GM12878 (cell line): Measurements from ENCODE around the gene THRAP3. TPM values are rescaled to one million over a fixed set of nuclear protein-coding genes. Genes with fewer than 3 reads are reported as not detected.
A peak's percentile ranks its signal among the peaks of the same experiment; 100 is the strongest.

Experiments
- ATAC-seq: fragments of 200-7000 bp; cut with Tn5 transposase; 3 replicates; pipeline ENCODE4 v1.9.1; 2020; ENCODE audit warnings: mild to moderate bottlenecking, moderate library complexity
- BruUV-seq: library from RNA; stranded (reverse); fragments of 400-500 nt; replicated peaks from 2 replicates; lab custom pipeline; 2021; lab: Mats Ljungman, UMichigan
- CTCF ChIA-PET: fragments of 300-600 bp; sonication (Branson Sonifier 250); formaldehyde crosslinking; extraction: SDS; loops from one replicate; lab custom pipeline; 2021; ENCODE audit warnings: inconsistent platforms; lab: Yijun Ruan, JAX
- POLR2A ChIA-PET: fragments of 350-600 bp; formaldehyde crosslinking; extraction: SDS; loops from one replicate; lab custom pipeline; 2021; ENCODE audit warnings: inconsistent platforms; lab: Charles Lee
- RAD21 ChIA-PET: fragments of 300-600 bp; sonication (Branson Sonifier 250); formaldehyde crosslinking; loops from one replicate; lab custom pipeline; 2023; ENCODE audit warnings: antibody characterized with exemption; ENCODE audit not compliant: unreplicated experiment; lab: Charles Lee
- SMC1A ChIA-PET: fragments of 300-600 bp; sonication (Branson Sonifier 250); formaldehyde crosslinking; loops from one replicate; lab custom pipeline; 2023; ENCODE audit not compliant: unreplicated experiment, uncharacterized antibody; lab: Charles Lee
- DNase-seq: peaks from one replicate; pipeline ENCODE4 v3.0.0-alpha.2; 2011; ENCODE audit warnings: low read depth, low spot score
- FAIRE-seq: peaks from 3 replicates; lab custom pipeline; 2011; peaks lifted over from hg19 to GRCh38; lab: Jason Lieb, UNC
- H2AFZ ChIP-seq: 2 replicates; pipeline ENCODE4 v1.6.0; 2011; ENCODE audit warnings: low read depth, low read length, control low read depth; ENCODE audit not compliant: control insufficient read depth
- H3K27ac ChIP-seq: 2 replicates; pipeline ENCODE4 v1.5.1; 2011; ENCODE audit warnings: control low read depth; ENCODE audit not compliant: control insufficient read depth, insufficient read depth
- H3K27me3 ChIP-seq, 2 experiments: replicated peaks in 1 of 2; 2 replicates each; pipeline versions ENCODE4 v1.6.0 to v1.6.1; 2011; ENCODE audit warnings: low read length in 1 of 2; ENCODE audit not compliant: control insufficient read depth in 2 of 2, insufficient read depth in 2 of 2
- H3K36me3 ChIP-seq, 2 experiments: 2 replicates each; pipeline ENCODE4 v1.5.1; 2011; ENCODE audit warnings: low read length in 1 of 2; ENCODE audit not compliant: control insufficient read depth in 2 of 2, insufficient read depth in 2 of 2
- H3K4me1 ChIP-seq: 2 replicates; pipeline ENCODE4 v1.6.1; 2011; ENCODE audit warnings: mild to moderate bottlenecking, low read length, moderate library complexity, mixed read lengths; ENCODE audit not compliant: control insufficient read depth, insufficient read depth
- H3K4me2 ChIP-seq: 2 replicates; pipeline ENCODE4 v1.6.0; 2011; ENCODE audit warnings: control low read depth; ENCODE audit not compliant: control insufficient read depth, insufficient read depth
- H3K4me3 ChIP-seq: fragments of 200-600 bp; sonication (generic); 2 replicates; pipeline ENCODE4 v1.5.1; 2016
- H3K79me2 ChIP-seq: 2 replicates; pipeline ENCODE4 v1.6.0; 2011; ENCODE audit warnings: low read length; ENCODE audit not compliant: control insufficient read depth, insufficient read depth
- H3K9ac ChIP-seq: 2 replicates; pipeline ENCODE4 v1.8.0; 2011; ENCODE audit warnings: low read length, control low read depth, mixed read lengths; ENCODE audit not compliant: control insufficient read depth, insufficient read depth
- H3K9me3 ChIP-seq: replicated peaks from 3 replicates; pipeline ENCODE4 v1.5.1; 2011; ENCODE audit warnings: mild to moderate bottlenecking, low read length; ENCODE audit not compliant: control insufficient read depth, insufficient read depth
- H4K20me1 ChIP-seq: 2 replicates; pipeline ENCODE4 v1.6.0; 2011; ENCODE audit not compliant: control insufficient read depth, insufficient read depth
- BMI1 ChIP-seq: fragments of 450-650 bp; IDR thresholded peaks from 2 replicates; pipeline ENCODE4 v1.6.1; 2016; ENCODE audit warnings: mild to moderate bottlenecking, moderate library complexity, borderline replicate concordance
- HCFC1 ChIP-seq: fragments of 150-350 bp; IDR thresholded peaks from 2 replicates; pipeline ENCODE4 v1.6.1; 2014; ENCODE audit warnings: low read length
- MYC ChIP-seq: IDR thresholded peaks from 2 replicates; pipeline ENCODE4 v1.6.1; 2011; ENCODE audit warnings: mild to moderate bottlenecking, low read length, moderate library complexity, inconsistent platforms; ENCODE audit not compliant: insufficient read depth, insufficient replicate concordance, insufficient read length, severe bottlenecking
- NFYA ChIP-seq: IDR thresholded peaks from 2 replicates; pipeline ENCODE4 v1.6.1; 2011; ENCODE audit warnings: low read depth, mild to moderate bottlenecking, low read length, improper control_type of control experiment, borderline replicate concordance
- TAF1 ChIP-seq: IDR thresholded peaks from 2 replicates; pipeline ENCODE4 v1.6.1; 2011; ENCODE audit warnings: mild to moderate bottlenecking, low read depth, low read length, borderline replicate concordance
- TCF12 ChIP-seq: IDR thresholded peaks from 2 replicates; pipeline ENCODE4 v1.6.1; 2011; ENCODE audit warnings: low read depth, mild to moderate bottlenecking, low read length
- ZNF217 ChIP-seq: fragments of 450-650 bp; IDR thresholded peaks from 2 replicates; pipeline ENCODE4 v1.6.1; 2017; ENCODE audit warnings: antibody characterized with exemption, mild to moderate bottlenecking
- WGBS: methylation state at CpG from one replicate; pipeline ENCODE4 v1.1.6; 2016; ENCODE audit warnings: low lambda C conversion rate; ENCODE audit not compliant: insufficient replicate concordance, insufficient coverage; ENCODE audit errors: missing lambda C conversion rate; 5-methylcytosine and 5-hydroxymethylcytosine counted together
- in situ Hi-C: fragments of 300-500 bp; cut with MboI; formaldehyde crosslinking; loops from 9 replicates; pipeline ENCODE4 v1.14.3; 2018; ENCODE audit warnings: mixed read lengths
- intact Hi-C: fragments of 100-400 bp; cut with micrococcal nuclease; formaldehyde crosslinking; loops from one replicate; pipeline ENCODE4 v1.14.2; 2022; ENCODE audit not compliant: unreplicated experiment
- polyA plus RNA-seq, 11 experiments: library from polyadenylated mRNA; depleted of rRNA in 4 of 11; unstranded in 6 of 11; stranded (reverse) in 5 of 11; fragments of >200 nt; fragmentation: Nextera tagmentation in 4 of 11; fragmentation: Illumina TruSeq in 1 of 11; extraction: Ambion mirVana in 4 of 11; extraction: Trizol in 1 of 11; gene quantifications; 1 replicate in 1 of 11; 2 replicates in 10 of 11; pipeline versions ENCODE4 v1.2.1 to v1.2.3, GENCODE V29; 2011 to 2016; ENCODE audit warnings: inconsistent platforms in 2 of 11, missing spikeins in 2 of 11, low read depth in 1 of 11
- total RNA-seq, 4 experiments: library from RNA; depleted of rRNA in 3 of 4; stranded (reverse); fragments of >200 nt in 3 of 4; fragmentation: Illumina TruSeq in 1 of 4; extraction: Trizol in 1 of 4; gene quantifications; 2 replicates each; pipeline versions ENCODE4 v1.2.1 to v1.2.3, GENCODE V29; 2013 to 2021
- TF ChIP-seq, protein P1 (sequence below): fragments of 150-350 bp; IDR thresholded peaks from 2 replicates; pipeline ENCODE4 v1.6.1; 2016; ENCODE audit warnings: low read depth, low read length
- TF ChIP-seq, protein P2 (sequence below): fragments of 450-650 bp; IDR thresholded peaks from 2 replicates; pipeline ENCODE4 v1.6.1; 2017; ENCODE audit warnings: mild to moderate bottlenecking, moderate library complexity
- TF ChIP-seq, protein P3 (sequence below): fragments of 450-650 bp; IDR thresholded peaks from 2 replicates; pipeline ENCODE4 v1.6.1; 2017; ENCODE audit warnings: low read depth, mild to moderate bottlenecking, moderate library complexity
- TF ChIP-seq, protein P4 (sequence below): fragments of 150-350 bp; IDR thresholded peaks from 2 replicates; pipeline ENCODE4 v1.6.1; 2014; ENCODE audit warnings: mild to moderate bottlenecking, low read depth, low read length

Gene THRAP3
- total and polyA plus RNA-seq, 10 of the 15 experiments (the other 5 are each of a cell fraction or from before 2014, with no cell fraction given), result 76.3 to 173 (median 136) TPM

DNA sequence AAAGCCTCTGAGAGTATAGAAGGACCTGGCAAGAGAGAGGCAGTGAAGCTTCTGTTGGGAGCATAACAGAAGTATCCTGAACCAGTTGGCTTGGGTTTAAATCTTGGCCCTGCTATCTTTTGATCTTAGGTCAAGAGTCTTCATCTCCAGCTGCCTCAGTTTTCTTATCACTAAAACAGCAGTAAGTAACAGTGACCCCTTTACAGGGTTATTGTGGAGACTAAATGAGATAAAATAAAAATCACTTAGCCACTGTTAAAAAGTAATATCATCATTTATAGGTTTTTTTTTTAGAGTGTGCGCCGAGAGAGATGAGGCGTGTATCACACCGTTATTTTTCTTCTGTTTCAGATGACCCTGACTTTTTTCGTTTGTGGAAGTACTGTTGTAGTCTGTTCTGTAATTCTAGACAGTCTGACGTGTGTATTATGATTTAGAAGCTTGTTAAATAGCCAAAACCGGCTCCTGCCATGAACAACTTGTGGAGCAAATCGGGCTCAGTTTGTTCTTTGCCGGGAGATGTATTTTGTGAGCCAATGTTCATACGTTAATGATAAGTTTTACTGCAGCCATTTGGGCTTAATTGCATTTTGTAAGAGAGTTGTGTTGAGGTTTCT lies 1.1 kb downstream of the THRAP3 start:
- Histone ChIP-seq H3K9ac (peak overlapping the region; percentile 91), H3K79me2 (peaks cover 49% of the 10 kb centered on the region), H3K4me2 (peak overlapping the region; percentile 91), H3K27ac (peak overlapping the region; percentile 87), H4K20me1 (0 out of 2 replicates have a peak, but pooled peaks cover 4% of the 10 kb centered on the region), H2AFZ (no peak overlapping the region), H3K4me1 (peaks cover 7% of the 10 kb centered on the region; the same call in 1 of the 2 replicates), H3K27me3 (no peaks in the 10 kb centered on the region), H3K9me3 (no peaks in the 10 kb centered on the region), H3K4me3 (peak overlapping the region; percentile 95), H3K36me3 (peaks cover 2 to 6% of the 10 kb centered on the region in 2 experiments; a peak in 2 of 4 replicates)
- ChIA-PET CTCF (interaction anchor here (0.9 to 4.4 kb wide), 4 partner anchors 24 to 76 kb away, joined by 3 to 29 read pairs (median 12); partner anchors contain the start of gene TRAPPC3), SMC1A (interaction anchor here (0.9 to 2.7 kb wide), 6 partner anchors 15 to 126 kb away, joined by 3 to 27 read pairs (median 6); partner anchors contain the start of gene TRAPPC3), RAD21 (interaction anchor here (2.5 to 3.8 kb wide), 3 partner anchors 14 to 75 kb away, joined by 9 to 54 read pairs (median 23); partner anchors contain the start of gene TRAPPC3), POLR2A (interaction anchor here (0.9 to 3.7 kb wide), 6 partner anchors 37 to 172 kb away, joined by 3 to 23 read pairs (median 6); partner anchors contain the start of genes LSM10 and STK40)
- DNase-seq (no peak), ATAC-seq (no peak), FAIRE-seq (no peak)
- in situ Hi-C loops (no loop called here), intact Hi-C loops (loop anchor here (10.0 kb wide), 1 partner anchor 159 kb away; the partner anchor contains the start of gene STK40)
- BruUV-seq, result no TSS peak
- WGBS, result under 1% methylated on average over 10 of the region's 10 CpGs
- no peak for TF ChIP-seq TAF1
- TF ChIP-seq HCFC1, result no peak
- TF ChIP-seq NFYA, result no peak
- TF ChIP-seq, protein P1, sequence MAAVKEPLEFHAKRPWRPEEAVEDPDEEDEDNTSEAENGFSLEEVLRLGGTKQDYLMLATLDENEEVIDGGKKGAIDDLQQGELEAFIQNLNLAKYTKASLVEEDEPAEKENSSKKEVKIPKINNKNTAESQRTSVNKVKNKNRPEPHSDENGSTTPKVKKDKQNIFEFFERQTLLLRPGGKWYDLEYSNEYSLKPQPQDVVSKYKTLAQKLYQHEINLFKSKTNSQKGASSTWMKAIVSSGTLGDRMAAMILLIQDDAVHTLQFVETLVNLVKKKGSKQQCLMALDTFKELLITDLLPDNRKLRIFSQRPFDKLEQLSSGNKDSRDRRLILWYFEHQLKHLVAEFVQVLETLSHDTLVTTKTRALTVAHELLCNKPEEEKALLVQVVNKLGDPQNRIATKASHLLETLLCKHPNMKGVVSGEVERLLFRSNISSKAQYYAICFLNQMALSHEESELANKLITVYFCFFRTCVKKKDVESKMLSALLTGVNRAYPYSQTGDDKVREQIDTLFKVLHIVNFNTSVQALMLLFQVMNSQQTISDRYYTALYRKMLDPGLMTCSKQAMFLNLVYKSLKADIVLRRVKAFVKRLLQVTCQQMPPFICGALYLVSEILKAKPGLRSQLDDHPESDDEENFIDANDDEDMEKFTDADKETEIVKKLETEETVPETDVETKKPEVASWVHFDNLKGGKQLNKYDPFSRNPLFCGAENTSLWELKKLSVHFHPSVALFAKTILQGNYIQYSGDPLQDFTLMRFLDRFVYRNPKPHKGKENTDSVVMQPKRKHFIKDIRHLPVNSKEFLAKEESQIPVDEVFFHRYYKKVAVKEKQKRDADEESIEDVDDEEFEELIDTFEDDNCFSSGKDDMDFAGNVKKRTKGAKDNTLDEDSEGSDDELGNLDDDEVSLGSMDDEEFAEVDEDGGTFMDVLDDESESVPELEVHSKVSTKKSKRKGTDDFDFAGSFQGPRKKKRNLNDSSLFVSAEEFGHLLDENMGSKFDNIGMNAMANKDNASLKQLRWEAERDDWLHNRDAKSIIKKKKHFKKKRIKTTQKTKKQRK, result no peak
- TF ChIP-seq TCF12, result no peak
- TF ChIP-seq, protein P2, sequence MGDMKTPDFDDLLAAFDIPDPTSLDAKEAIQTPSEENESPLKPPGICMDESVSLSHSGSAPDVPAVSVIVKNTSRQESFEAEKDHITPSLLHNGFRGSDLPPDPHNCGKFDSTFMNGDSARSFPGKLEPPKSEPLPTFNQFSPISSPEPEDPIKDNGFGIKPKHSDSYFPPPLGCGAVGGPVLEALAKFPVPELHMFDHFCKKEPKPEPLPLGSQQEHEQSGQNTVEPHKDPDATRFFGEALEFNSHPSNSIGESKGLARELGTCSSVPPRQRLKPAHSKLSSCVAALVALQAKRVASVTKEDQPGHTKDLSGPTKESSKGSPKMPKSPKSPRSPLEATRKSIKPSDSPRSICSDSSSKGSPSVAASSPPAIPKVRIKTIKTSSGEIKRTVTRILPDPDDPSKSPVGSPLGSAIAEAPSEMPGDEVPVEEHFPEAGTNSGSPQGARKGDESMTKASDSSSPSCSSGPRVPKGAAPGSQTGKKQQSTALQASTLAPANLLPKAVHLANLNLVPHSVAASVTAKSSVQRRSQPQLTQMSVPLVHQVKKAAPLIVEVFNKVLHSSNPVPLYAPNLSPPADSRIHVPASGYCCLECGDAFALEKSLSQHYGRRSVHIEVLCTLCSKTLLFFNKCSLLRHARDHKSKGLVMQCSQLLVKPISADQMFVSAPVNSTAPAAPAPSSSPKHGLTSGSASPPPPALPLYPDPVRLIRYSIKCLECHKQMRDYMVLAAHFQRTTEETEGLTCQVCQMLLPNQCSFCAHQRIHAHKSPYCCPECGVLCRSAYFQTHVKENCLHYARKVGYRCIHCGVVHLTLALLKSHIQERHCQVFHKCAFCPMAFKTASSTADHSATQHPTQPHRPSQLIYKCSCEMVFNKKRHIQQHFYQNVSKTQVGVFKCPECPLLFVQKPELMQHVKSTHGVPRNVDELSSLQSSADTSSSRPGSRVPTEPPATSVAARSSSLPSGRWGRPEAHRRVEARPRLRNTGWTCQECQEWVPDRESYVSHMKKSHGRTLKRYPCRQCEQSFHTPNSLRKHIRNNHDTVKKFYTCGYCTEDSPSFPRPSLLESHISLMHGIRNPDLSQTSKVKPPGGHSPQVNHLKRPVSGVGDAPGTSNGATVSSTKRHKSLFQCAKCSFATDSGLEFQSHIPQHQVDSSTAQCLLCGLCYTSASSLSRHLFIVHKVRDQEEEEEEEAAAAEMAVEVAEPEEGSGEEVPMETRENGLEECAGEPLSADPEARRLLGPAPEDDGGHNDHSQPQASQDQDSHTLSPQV, result no peak
- TF ChIP-seq BMI1, result no peak
- TF ChIP-seq ZNF217, result no peak
- TF ChIP-seq, protein P3, sequence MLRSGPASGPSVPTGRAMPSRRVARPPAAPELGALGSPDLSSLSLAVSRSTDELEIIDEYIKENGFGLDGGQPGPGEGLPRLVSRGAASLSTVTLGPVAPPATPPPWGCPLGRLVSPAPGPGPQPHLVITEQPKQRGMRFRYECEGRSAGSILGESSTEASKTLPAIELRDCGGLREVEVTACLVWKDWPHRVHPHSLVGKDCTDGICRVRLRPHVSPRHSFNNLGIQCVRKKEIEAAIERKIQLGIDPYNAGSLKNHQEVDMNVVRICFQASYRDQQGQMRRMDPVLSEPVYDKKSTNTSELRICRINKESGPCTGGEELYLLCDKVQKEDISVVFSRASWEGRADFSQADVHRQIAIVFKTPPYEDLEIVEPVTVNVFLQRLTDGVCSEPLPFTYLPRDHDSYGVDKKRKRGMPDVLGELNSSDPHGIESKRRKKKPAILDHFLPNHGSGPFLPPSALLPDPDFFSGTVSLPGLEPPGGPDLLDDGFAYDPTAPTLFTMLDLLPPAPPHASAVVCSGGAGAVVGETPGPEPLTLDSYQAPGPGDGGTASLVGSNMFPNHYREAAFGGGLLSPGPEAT, result no peak
- no peak for TF ChIP-seq MYC
- TF ChIP-seq, protein P4, sequence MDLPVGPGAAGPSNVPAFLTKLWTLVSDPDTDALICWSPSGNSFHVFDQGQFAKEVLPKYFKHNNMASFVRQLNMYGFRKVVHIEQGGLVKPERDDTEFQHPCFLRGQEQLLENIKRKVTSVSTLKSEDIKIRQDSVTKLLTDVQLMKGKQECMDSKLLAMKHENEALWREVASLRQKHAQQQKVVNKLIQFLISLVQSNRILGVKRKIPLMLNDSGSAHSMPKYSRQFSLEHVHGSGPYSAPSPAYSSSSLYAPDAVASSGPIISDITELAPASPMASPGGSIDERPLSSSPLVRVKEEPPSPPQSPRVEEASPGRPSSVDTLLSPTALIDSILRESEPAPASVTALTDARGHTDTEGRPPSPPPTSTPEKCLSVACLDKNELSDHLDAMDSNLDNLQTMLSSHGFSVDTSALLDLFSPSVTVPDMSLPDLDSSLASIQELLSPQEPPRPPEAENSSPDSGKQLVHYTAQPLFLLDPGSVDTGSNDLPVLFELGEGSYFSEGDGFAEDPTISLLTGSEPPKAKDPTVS, result no peak
